Measurements from ENCODE around the gene AGTPBP1.

AGTPBP1 gene

GRCh38 chr9:85523202-85523601, 218.6 kb downstream of the AGTPBP1 start:
- H3K4me3 ChIP-seq (ENCODE audit: low read depth, low read length): no peak overlapping the region
- no peak for TF ChIP-seq CTCF (IDR thresholded peaks at IDR 0.05; ENCODE audit: low read depth, low read length)

- no peak for TF ChIP-seq CTCF (IDR thresholded peaks at IDR 0.05; ENCODE audit: low read depth, low read length)
- no peak overlapping the region for H3K4me3 ChIP-seq (ENCODE audit: low read depth, low read length)
These were observed 219.2 kb downstream of the AGTPBP1 start for GRCh38 chr9:85522459-85523092.

GRCh38 chr9:85521371-85522197, 220.2 kb downstream of the AGTPBP1 start:
- no peak overlapping the region for H3K4me3 ChIP-seq (ENCODE audit: low read depth, low read length)
- no peak for TF ChIP-seq CTCF (IDR thresholded peaks at IDR 0.05; ENCODE audit: low read depth, low read length)

GRCh38 chr9:85516976-85517637, 224.6 kb downstream of the AGTPBP1 start:
- no peak for TF ChIP-seq CTCF (IDR thresholded peaks at IDR 0.05; ENCODE audit: low read depth, low read length)
- no peak overlapping the region for H3K4me3 ChIP-seq (ENCODE audit: low read depth, low read length)

GRCh38 chr9:85516455-85516854, 225.3 kb downstream of the AGTPBP1 start:
- H3K4me3 ChIP-seq (ENCODE audit: low read depth, low read length): no peak overlapping the region
- TF ChIP-seq CTCF (IDR thresholded peaks at IDR 0.05; ENCODE audit: low read depth, low read length): no peak

- TF ChIP-seq CTCF (IDR thresholded peaks at IDR 0.05; ENCODE audit: low read depth, low read length): no peak
- H3K4me3 ChIP-seq (ENCODE audit: low read depth, low read length): no peak overlapping the region
These were observed 226.7 kb downstream of the AGTPBP1 start for GRCh38 chr9:85515021-85515420.

- no peak overlapping the region for H3K4me3 ChIP-seq (ENCODE audit: low read depth, low read length)
- TF ChIP-seq CTCF (IDR thresholded peaks at IDR 0.05; ENCODE audit: low read depth, low read length): no peak
These were observed 227.5 kb downstream of the AGTPBP1 start for GRCh38 chr9:85514256-85514655.
